Fibroblast of upper back skin (primary cell): ENCODE results near the gene JPH2.

Experiments used
- DNase-seq: peaks from one replicate; pipeline ENCODE4 v3.0.0-alpha.2; 2013

JPH2 gene

DNA sequence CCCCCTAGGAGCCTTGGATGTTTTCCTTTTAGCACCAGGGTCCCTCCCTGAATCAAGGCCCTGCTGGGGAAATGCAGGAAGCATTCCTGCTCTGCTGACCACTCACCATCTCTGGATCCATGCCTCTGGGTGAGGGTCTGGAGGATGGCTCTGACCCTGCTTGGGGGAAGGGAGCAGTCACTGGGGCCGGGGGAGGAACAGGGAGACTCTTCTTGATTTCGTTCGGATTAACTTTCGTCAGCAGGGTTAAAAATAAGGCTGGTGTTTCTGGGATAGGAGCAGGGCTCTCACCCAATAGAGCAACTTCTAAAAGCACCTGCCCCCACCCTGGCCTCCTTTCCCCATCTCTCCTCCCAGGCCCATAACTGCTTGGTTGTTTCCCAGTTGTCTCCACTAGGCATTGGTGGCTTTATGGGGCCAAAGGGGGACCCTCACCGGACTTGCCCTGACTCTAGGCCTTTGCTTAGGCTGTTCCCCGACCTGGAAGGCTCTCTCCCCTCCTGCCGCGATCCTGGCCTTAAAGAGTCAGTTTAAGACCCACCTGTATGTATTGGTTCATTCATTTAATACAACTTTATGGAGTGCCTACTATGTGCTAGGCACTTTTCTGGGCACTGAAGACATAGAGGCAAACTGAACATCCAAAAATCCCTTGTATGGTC is 63.0 kb downstream of the JPH2 start:
- DNase-seq: no peak

GRCh38 chr20:44123251-44123650 is 63.7 kb downstream of the JPH2 start:
- no peak for DNase-seq

GRCh38 chr20:44120676-44121425 is 66.1 kb downstream of the JPH2 start:
- no peak for DNase-seq

DNA sequence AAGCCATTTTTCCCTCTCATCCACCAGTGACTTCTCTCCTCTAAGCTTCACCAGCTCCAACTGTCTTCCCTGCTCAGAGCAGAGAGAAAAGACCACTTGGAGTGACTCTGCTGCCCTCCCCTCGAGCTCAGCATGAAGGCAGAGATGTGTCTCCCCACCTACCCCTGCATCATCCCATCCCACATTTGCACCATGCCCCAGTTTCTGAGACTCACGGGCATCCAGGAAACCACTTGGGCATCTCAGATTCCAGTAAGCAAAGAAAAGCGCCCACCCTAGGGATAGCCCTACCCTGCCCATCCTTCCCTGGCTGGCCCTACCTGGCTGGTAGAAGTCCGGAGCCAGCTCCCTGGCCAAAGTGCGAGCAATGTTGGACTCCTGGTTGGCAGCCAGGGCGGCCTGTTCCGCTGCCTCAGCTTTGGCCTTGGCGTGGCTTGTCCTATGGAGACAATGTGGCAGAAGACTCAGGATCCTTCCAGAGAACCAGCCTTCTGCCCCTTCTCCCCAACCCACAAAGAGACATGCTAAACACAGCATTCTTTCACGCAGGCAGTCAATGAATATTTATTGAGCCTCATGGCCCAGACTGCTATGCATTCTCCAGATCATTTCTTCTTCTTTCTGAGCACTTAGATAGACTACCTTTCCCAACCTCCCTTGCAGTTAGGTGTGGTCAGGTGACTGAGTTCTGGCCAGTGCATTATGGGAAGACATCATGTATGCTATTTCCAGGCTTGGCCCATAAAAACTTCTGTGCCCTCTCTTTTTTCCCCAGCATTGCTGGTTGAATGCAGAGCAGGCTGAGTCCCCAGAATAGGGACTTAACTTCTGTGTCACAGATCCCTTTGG is 68.6 kb downstream of the JPH2 start:
- no peak for DNase-seq

DNA sequence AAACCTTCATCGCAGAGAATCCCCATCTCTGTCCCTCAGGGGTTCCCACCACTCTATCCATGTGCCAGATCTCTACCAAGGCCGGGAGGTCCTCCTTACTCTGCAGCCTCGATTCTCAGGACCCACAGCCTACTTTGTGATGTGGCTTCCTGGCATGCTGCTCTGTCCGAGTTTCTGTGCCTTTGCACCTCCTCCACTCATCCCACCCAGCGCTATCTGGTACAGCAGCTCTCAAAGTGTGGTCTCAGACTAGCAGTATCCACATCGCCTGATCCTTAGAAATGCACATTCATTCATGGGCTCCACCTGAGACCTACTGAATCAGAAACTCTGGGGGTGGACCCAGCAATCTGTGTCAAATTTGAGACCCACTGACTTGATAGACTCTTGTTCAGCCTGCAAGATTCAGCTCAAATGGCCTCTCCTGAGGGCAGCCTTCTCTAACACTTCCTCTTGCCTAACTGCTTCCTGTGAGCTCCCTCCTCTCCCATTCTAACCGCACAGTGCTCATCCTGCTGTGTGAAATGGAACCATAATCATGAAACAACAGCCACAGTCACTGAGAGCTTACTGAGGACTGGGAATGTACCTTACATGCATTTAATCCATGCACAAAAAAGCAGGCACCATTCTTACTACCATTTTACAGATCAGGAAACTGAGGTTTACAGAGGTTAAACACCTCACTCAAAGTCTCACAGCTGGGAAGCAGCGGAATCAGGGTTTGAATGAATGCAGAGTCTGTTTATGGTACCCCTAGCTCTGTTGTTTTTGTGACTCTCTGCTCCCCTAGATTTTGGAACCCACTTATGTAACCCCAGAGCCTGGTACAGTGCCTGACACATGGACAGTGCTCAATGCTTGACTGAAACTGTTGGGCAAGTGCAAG is 69.4 kb downstream of the JPH2 start:
- DNase-seq: no peak

DNA sequence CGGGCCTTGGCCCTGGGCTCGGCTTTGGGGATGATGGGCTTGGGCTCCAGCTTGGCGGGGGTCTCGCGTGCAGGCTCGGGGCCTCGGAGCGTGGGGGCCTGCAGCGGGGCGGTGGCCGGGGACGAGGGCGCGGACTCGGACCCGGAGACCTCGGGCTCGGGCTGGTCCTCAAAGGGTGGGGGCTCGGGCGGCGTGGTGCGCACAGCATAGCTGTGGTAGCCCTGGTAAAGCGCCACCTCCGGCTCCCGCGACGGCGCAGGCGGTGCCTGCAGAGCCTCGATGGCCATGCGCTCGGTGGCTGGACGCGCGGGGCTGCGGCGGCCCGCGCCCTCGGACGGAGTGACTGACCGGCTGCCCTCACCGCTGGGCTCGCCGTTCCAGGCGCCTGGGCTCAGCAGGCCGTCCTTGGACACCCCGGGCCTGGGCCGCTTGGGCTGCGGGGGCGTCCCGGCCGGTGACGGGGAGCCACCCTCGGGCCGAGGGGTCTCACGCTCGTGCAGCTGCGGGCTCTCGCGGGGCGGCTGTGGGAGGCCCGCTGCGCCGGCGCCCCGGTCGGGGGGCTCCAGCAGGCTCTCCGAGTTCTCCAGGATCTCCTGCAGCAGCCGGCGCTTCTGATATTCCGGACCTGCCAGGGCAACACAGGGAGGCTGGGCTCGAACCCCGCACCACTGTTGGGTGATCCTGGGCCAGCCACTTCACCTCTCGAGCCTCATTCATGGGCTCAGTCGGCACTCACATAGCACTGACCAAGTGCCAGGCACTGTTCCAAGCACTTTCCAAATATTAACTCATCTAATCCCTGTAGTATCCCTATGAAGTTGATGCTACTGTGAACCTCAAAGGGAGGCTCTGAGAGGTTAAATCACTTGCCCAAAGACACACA is 71.0 kb downstream of the JPH2 start:
- no peak for DNase-seq

- no peak for DNase-seq
Observed at GRCh38 chr20:44115181-44115580, 71.8 kb downstream of the JPH2 start.

DNA sequence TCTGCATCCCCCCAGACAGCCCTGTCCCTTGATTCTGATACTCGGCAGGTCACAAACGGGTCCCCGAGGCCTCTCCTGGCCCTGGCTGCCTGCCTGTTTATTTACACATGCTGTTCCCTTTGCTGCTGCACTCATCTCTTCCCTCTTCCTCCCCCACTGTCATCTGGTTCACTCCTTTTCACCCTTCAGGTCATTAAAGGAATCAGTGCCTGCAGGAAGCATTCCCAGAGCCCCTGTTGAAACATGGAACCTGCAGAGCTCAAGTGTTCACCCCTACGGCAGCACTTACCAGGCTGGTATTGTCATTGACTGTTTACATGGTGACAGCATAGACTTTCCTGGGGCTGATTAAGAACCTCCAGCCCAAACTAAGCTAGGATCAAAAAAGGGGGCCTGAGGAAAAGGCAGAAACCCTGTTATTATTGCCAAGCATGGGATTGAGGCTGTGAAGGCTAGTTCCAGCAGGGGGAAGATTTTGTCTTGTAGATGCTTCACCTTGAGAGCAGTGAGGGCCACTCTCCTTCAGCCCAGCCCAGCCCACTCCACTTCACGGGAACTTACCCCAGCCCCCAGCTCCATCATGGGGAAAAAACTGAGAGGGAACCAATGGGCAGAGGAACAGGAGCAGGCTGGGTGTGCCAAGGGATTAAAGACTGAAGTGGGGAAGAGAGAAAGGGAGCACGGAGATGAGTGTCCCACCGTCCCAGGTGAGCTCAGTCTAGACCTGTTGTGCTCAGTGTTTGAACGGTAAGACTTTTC is 73.2 kb downstream of the JPH2 start:
- no peak for DNase-seq

GRCh38 chr20:44112889-44113617 is 73.9 kb downstream of the JPH2 start:
- DNase-seq: no peak

- no peak for DNase-seq
Observed at GRCh38 chr20:44112456-44112855, 74.5 kb downstream of the JPH2 start.

DNA sequence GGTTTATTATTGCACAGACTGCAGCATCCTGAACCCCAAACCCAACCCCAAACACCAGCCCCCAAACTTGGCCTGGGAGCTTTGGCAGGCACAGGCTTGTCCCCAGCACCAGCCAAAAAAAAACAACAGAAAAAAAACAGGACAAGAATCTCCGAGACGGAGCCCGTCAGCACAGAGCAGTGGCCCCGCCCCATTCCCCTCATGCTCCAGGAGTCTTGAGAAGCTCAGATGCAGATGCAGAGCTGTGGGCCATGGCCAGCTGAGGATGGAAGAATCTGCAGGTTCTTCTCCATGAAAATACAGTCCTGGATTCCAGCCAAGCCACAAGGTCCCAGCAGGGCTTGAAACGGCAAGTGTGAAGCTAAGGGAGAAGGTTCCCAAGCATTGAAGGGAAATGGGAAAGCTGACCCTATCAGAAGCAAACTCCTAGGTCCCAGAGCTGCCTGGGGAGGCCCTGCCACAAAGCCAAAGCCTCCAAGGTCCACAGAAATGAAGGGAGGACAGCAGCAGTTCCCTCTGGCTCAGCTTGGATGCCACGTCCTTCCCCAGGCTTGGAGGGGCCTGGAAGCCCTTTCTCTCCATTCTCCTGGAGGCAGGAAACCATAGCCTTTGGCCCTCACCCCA is 75.2 kb downstream of the JPH2 start:
- peak; percentile 52 for DNase-seq

DNA sequence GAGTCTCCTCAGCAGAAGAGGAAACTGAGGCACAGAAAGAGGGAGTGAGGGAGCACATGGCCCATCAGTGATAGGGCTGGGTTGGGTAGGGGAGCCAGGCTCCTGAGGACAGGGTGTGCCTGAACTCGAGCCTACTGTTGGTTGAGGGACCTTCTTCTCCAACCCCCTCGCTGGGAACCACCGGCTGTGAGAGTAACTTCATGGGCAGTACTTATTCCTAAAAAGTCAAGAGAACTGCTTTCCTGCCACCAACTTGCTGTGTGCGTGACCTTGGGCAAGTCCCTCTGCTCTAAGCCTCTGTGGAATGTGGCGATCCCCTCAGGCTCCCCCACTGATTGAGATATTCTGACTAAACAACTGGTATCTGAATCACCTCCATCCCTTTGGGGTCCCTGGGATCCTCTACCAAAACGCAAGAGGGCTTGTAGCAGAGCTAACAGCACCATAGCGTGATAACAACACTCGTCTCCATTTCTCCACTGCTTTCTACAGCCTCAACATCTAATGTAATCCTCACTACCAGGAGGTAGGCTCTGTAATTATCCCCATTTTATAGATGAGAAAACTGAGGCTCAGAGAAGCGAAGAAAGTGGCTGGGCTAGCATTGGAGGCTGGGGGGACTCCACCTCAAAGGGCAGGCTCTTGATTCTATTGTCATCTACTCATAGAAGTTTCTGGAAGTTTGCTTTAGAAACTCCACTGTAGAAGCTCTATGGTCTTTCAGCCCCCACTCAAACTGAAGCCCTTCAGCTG is 76.0 kb downstream of the JPH2 start:
- DNase-seq: no peak

GRCh38 chr20:44109951-44110361 is 77.0 kb downstream of the JPH2 start:
- peak; percentile 5 for DNase-seq

DNA sequence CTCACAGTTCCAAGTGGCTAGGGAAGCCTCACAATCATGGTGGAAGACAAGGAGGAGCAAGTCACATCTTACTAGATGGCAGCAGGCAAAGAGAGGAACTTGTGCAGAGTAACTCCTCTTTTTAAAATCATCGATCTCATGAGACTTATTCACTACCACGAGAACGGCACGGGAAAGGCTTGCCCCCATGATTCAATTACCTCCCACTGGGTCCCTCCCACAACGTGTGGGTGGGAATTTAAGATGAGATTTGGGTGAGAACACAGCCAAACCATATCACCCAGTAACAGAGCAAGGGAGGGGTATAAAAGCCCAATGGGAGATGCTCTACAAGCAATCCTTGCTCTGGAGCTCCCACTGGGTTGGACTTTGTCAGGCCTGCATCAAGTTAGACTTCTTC is 80.4 kb downstream of the JPH2 start:
- DNase-seq: no peak

- peak; percentile 68 for DNase-seq
Observed at GRCh38 chr20:44104798-44105517, 82.0 kb downstream of the JPH2 start.

- DNase-seq: no peak
Observed at GRCh38 chr20:44102582-44102981, 84.4 kb downstream of the JPH2 start.

GRCh38 chr20:44099832-44100231 is 87.2 kb downstream of the JPH2 start:
- DNase-seq: no peak

DNA sequence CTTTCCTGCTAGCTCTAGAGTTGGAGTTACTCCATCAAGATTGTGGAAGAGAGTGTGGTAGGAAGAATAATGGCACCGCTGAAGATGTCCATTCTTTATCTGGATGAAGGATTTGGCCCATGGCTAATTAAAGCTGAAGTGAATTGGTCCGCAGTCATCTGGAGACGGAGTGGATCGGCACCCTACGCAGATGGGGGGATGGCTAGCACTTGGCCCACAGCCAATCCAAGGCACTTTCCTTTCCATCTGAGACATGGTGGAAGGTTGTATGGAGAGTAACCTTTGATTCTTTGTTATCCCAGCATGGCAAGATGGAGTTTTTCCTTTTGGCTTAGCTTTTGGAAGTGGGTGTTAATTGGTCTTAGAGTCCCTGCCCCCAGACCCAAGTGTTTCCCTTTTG is 88.3 kb downstream of the JPH2 start:
- DNase-seq: no peak
